ENCODE measurements around the gene NEK1. TPM values are rescaled to one million over a fixed set of nuclear protein-coding genes. Genes with fewer than 3 reads are reported as not detected.

NEK1 gene
- total and polyA plus RNA-seq, 2 of the 13 experiments (the other 11 are each of a cell fraction or from before 2014, with no cell fraction given) = 2.9 to 5.4 TPM

- in situ Hi-C loops (cut with HindIII; ENCODE audit: extremely low pct_ligation_motif_present, low pct_unique_long_range_greater_than_20kb) = loop anchor here (10.0 to 25.0 kb wide), 2 partner anchors 104 to 476 kb away; partner anchors contain the start of gene AADAT
- ATAC-seq (no peak), FAIRE-seq (no peak), DNase-seq (ENCODE audit: low spot score) (no peak)
- CTCF ChIA-PET (ENCODE audit: low intra/inter-chr PET ratio, low total read pairs) = no interaction called here
- peak overlapping the region; percentile 90; the same call in 1 of the 2 replicates for H3K9ac ChIP-seq (ENCODE audit: insufficient read depth, low read depth, low read length)
- POLR2A ChIA-PET = no interaction called here
- peaks cover 17% of the 10 kb centered on the region for H3K79me2 ChIP-seq (ENCODE audit: insufficient read depth, low read length)
- no peak overlapping the region for H2AFZ ChIP-seq (ENCODE audit: low read length)
- intact Hi-C loops (cut with micrococcal nuclease; ENCODE audit: unreplicated experiment) = loop anchor here (10.0 kb wide), 1 partner anchor 474 kb away; the partner anchor contains the start of gene AADAT
- H3K36me3 ChIP-seq (replicated peaks in 1 of 2; ENCODE audit: control insufficient read depth in 1 of 2, insufficient read depth in 2 of 2, low read length in 2 of 2) = no peaks in the 10 kb centered on the region
- H3K4me1 ChIP-seq (ENCODE audit: insufficient read depth, low read length) = peaks cover 26% of the 10 kb centered on the region
- no peak for TF ChIP-seq ZNF335 (CRISPR knock-in tag; IDR thresholded peaks at IDR 0.05)
- TF ChIP-seq FOXP1 (IDR thresholded peaks at IDR 0.05) = no peak
- no peak for TF ChIP-seq FOXP1 (CRISPR knock-in tag; IDR thresholded peaks at IDR 0.05)
- TF ChIP-seq MEIS2 (CRISPR knock-in tag; IDR thresholded peaks at IDR 0.05) = no peak
- no peak for TF ChIP-seq ATF3 (CRISPR knock-in tag; IDR thresholded peaks at IDR 0.05)
- TF ChIP-seq POGZ (CRISPR knock-in tag; IDR thresholded peaks at IDR 0.05) = no peak
- no peak for TF ChIP-seq ZNF790 (CRISPR knock-in tag; IDR thresholded peaks at IDR 0.05; ENCODE audit: borderline replicate concordance)
- TF ChIP-seq POLR2G (IDR thresholded peaks at IDR 0.05; ENCODE audit: low read depth, low read length) = no peak
- TF ChIP-seq ZNF749 (CRISPR knock-in tag; IDR thresholded peaks at IDR 0.05; ENCODE audit: borderline replicate concordance) = no peak
- no peak for TF ChIP-seq THAP7 (CRISPR knock-in tag; IDR thresholded peaks at IDR 0.05)
- no peak for TF ChIP-seq KLF11 (CRISPR knock-in tag; IDR thresholded peaks at IDR 0.05)
- TF ChIP-seq HNRNPL (IDR thresholded peaks at IDR 0.05; ENCODE audit: low read depth, low read length) = no peak
- no peak for TF ChIP-seq GMEB1 (CRISPR knock-in tag; IDR thresholded peaks at IDR 0.05; ENCODE audit: borderline replicate concordance)
- no peak for TF ChIP-seq ZFY (CRISPR knock-in tag; IDR thresholded peaks at IDR 0.05)
- peak overlapping the region; percentile 92 for H3K4me2 ChIP-seq (ENCODE audit: low read depth, low read length)
- no peaks in the 10 kb centered on the region for H3K9me3 ChIP-seq (ENCODE audit: low read length)
- no peaks in the 10 kb centered on the region for H4K20me1 ChIP-seq (ENCODE audit: insufficient read depth, low read length)
- 18% methylated on average over 4 of the region's 4 CpGs for WGBS (ENCODE audit: low lambda C conversion rate)
- no TSS peak for BruUV-seq (replicated peaks)
- peak overlapping the region in 2 of 3 experiments; percentile 83 to 99; a peak in 5 of 6 replicates for H3K4me3 ChIP-seq (replicated peaks in 1 of 3; ENCODE audit: insufficient read depth in 1 of 3, low read depth in 2 of 3, low read length in 3 of 3)
- H3K27me3 ChIP-seq (ENCODE audit: control insufficient read depth in 1 of 2, insufficient read depth in 2 of 2, low read length in 2 of 2) = no peaks in the 10 kb centered on the region; a peak in 2 of 5 replicates
- no peak overlapping the region for H3K27ac ChIP-seq (ENCODE audit: extremely low read length, insufficient read depth, low read length)
These were observed 1.2 kb downstream of the NEK1 start for GRCh38 chr4:169611157-169611556.

All from HepG2 (cell line).